Measurements from ENCODE around the gene OTOGL.

The OTOGL gene

GRCh38 chr12:80151131-80151530, 51.8 kb downstream of the OTOGL start:
- DNase-seq (ENCODE audit: low read depth): no peak
- H3K4me3 ChIP-seq (ENCODE audit: low read depth, low read length): no peak overlapping the region

DNA sequence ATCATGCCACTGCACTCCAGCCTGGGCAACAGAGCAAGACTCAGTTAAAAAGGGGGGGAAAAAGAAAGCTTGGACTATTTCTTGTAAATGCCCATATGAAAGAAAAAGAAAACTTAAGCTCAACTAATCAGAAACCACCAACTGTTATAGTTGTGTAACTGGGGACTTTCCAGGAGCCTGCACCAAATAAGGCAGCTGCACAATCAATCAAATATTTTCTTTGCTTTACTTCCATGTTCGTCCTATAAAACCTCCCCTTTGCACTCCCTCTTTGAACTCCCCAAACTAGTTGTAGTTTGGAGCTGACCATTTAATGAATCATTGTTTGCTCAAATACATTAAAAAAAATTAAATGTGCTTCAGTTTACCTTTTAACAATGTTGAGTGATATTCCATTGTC, 54.9 kb downstream of the OTOGL start:
- H3K4me3 ChIP-seq (ENCODE audit: low read depth, low read length): no peak overlapping the region
- TF ChIP-seq CTCF (IDR thresholded peaks at IDR 0.05; ENCODE audit: insufficient read depth, low read depth, low read length, missing control alignments): no peak
- DNase-seq (ENCODE audit: low read depth): peak; percentile 55

More at GRCh38 chr12:80151131-80151530, 51.8 kb downstream of the OTOGL start:
- TF ChIP-seq CTCF (IDR thresholded peaks at IDR 0.05; ENCODE audit: insufficient read depth, low read depth, low read length, missing control alignments): no peak

GRCh38 chr12:80156306-80156705, 57.0 kb downstream of the OTOGL start:
- no peak for DNase-seq (ENCODE audit: low read depth)
- no peak overlapping the region for H3K4me3 ChIP-seq (ENCODE audit: low read depth, low read length)
- no peak for TF ChIP-seq CTCF (IDR thresholded peaks at IDR 0.05; ENCODE audit: insufficient read depth, low read depth, low read length, missing control alignments)

DNA sequence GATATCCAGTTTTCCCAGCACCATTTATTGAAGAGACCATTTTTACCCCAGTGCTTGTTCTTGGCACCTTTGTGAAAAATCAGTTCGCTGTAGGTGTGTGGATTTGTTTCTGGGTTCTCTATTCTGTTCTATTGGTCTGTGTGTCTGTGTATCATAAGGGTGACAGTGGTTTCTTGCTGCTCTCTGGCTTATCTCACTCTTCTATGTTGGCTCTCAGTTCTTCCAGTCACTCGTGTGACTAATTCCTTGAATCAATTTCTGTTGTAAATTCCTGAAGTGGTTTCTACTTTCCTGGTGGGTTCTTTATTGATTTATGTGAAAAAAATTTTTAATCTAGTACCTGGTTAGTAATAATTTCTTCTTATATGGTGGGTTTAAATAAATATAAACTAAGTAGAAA, 58.3 kb downstream of the OTOGL start:
- no peak for TF ChIP-seq CTCF (IDR thresholded peaks at IDR 0.05; ENCODE audit: insufficient read depth, low read depth, low read length, missing control alignments)
- H3K4me3 ChIP-seq (ENCODE audit: low read depth, low read length): no peak overlapping the region
- no peak for DNase-seq (ENCODE audit: low read depth)

DNA sequence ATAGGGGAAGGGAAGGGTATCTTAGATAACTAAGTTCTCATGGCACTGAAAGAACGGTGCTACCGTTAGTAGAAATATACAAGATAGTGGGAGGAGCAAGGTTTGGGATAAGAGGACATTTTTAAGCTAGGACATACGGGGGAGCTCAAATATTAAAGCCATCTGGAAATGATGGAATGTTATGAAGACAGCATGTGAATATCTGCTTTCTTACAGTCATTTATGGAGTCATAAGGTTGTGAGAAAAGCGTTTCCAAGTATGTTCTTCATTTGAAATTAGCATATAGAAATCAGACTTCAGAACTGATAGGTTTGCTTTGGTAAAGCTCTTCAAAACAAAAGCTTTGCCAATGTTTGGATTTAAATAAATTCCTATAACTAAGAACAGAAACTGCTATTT, 62.3 kb downstream of the OTOGL start:
- H3K4me3 ChIP-seq (ENCODE audit: low read depth, low read length): no peak overlapping the region
- no peak for DNase-seq (ENCODE audit: low read depth)
- TF ChIP-seq CTCF (IDR thresholded peaks at IDR 0.05; ENCODE audit: insufficient read depth, low read depth, low read length, missing control alignments): no peak

DNA sequence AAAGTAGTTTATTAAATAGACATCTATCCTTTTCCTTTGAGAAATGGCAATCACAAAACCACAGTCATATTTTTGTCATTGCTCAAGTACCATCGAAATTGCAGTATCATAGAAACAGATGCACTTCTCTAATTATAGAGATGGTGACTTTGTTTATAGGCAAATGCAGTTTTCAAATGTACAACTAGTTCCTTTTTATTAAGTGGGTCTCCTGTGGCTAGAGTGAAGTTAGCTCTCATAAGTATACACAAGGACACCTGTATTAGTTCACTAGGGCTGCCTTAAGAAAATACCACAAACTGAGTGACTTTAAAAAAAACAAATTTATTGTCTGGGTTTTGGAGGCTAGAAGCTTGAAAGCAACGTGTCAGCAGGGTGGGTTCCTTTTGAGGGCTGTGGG, 62.8 kb downstream of the OTOGL start:
- DNase-seq (ENCODE audit: low read depth): peak; percentile 22
- TF ChIP-seq CTCF (IDR thresholded peaks at IDR 0.05; ENCODE audit: insufficient read depth, low read depth, low read length, missing control alignments): no peak
- H3K4me3 ChIP-seq (ENCODE audit: low read depth, low read length): no peak overlapping the region

DNA sequence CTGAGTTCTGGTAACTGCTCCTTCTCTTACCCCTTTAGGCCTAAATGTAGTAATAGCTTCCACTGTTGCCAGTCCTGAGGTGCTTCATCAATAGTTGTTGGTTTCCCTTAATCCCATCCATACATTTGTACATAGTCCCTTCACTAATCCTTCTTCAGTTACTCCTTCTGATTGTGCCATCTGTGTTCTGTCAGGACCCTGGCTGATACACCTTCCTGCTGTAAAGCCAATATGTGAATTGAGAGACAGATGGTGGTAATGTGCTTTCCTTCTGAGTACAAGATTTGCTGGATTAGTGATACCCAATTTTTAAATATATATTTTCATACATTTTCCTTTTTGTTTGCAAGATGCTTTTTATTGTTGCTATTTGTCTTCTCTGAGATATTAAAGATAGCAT, 66.4 kb downstream of the OTOGL start:
- TF ChIP-seq CTCF (IDR thresholded peaks at IDR 0.05; ENCODE audit: insufficient read depth, low read depth, low read length, missing control alignments): no peak
- no peak for DNase-seq (ENCODE audit: low read depth)

More for the DNA sequence above, 66.4 kb downstream of the OTOGL start:
- H3K4me3 ChIP-seq (ENCODE audit: low read depth, low read length): no peak overlapping the region
